ENCODE measurements around the gene TUSC2.
"Not testable (repeated sequence)": the region's sequence is repeated elsewhere in the genome, so short reads cannot be mapped to it uniquely, and the experiment has no call there.

Gene TUSC2

GRCh38 chr3:50289130-50289529 lies 38.9 kb downstream of the TUSC2 start:
- no peak overlapping the region for H3K56ac ChIP-seq (ENCODE audit: low read length)
- H3K4me2 ChIP-seq (ENCODE audit: low read length), result no peak overlapping the region
- no peak overlapping the region for H3K18ac ChIP-seq (ENCODE audit: low read length)
- no peak overlapping the region for H2AK5ac ChIP-seq (ENCODE audit: low read length)
- H3K9ac ChIP-seq (ENCODE audit: low read length), result no peak overlapping the region
- H3K23ac ChIP-seq (ENCODE audit: low read length), result no peak overlapping the region
- no peak for DNase-seq
- H3K4me1 ChIP-seq (ENCODE audit: control insufficient read depth, low read depth, low read length), result peaks cover 3% of the 10 kb centered on the region
- no CpG with 5 or more reads among the region's 6 CpGs for WGBS (ENCODE audit: extremely low coverage, insufficient coverage, low lambda C conversion rate)
- no peak overlapping the region for H3K27ac ChIP-seq (ENCODE audit: low read depth, low read length)
- peaks cover 14% of the 10 kb centered on the region for H3K79me2 ChIP-seq (ENCODE audit: control insufficient read depth, insufficient read depth, low read length)
- peaks cover 15% of the 10 kb centered on the region for H3K36me3 ChIP-seq (ENCODE audit: control insufficient read depth, insufficient read depth, low read length)
- no peaks in the 10 kb centered on the region for H3K27me3 ChIP-seq (ENCODE audit: insufficient read depth, low read length, poor library complexity)
- no peak overlapping the region for H3K4me3 ChIP-seq (ENCODE audit: low read length)
- H2BK5ac ChIP-seq (ENCODE audit: low read length), result no peak overlapping the region
- H3K4ac ChIP-seq (ENCODE audit: low read depth, low read length), result no peak overlapping the region
- H2BK15ac ChIP-seq (replicated peaks; ENCODE audit: low read depth), result no peak overlapping the region
- H4K8ac ChIP-seq (ENCODE audit: low read depth, low read length), result no peak overlapping the region
- no peak overlapping the region for H2BK120ac ChIP-seq (ENCODE audit: low read depth, low read length)
- no peak overlapping the region for H4K5ac ChIP-seq (ENCODE audit: low read length)
- peaks cover 15% of the 10 kb centered on the region for H3K79me1 ChIP-seq (ENCODE audit: low read length)

GRCh38 chr3:50288387-50289007 lies 39.5 kb downstream of the TUSC2 start:
- H3K27me3 ChIP-seq (ENCODE audit: insufficient read depth, low read length, poor library complexity), result no peaks in the 10 kb centered on the region
- H2AK5ac ChIP-seq (ENCODE audit: low read length), result no peak overlapping the region
- H3K4ac ChIP-seq (ENCODE audit: low read depth, low read length), result no peak overlapping the region
- peaks cover 14% of the 10 kb centered on the region for H3K79me2 ChIP-seq (ENCODE audit: control insufficient read depth, insufficient read depth, low read length)
- H2BK5ac ChIP-seq (ENCODE audit: low read length), result no peak overlapping the region
- no CpG with 5 or more reads among the region's 23 CpGs for WGBS (ENCODE audit: extremely low coverage, insufficient coverage, low lambda C conversion rate)
- H3K4me2 ChIP-seq (ENCODE audit: low read length), result no peak overlapping the region
- H3K79me1 ChIP-seq (ENCODE audit: low read length), result peaks cover 15% of the 10 kb centered on the region
- peaks cover 3% of the 10 kb centered on the region for H3K4me1 ChIP-seq (ENCODE audit: control insufficient read depth, low read depth, low read length)
- H3K4me3 ChIP-seq (ENCODE audit: low read length), result no peak overlapping the region
- H3K56ac ChIP-seq (ENCODE audit: low read length), result no peak overlapping the region
- no peak overlapping the region for H3K23ac ChIP-seq (ENCODE audit: low read length)
- no peak overlapping the region for H4K5ac ChIP-seq (ENCODE audit: low read length)
- no peak overlapping the region for H3K18ac ChIP-seq (ENCODE audit: low read length)
- no peak overlapping the region for H2BK120ac ChIP-seq (ENCODE audit: low read depth, low read length)
- H3K36me3 ChIP-seq (ENCODE audit: control insufficient read depth, insufficient read depth, low read length), result peaks cover 15% of the 10 kb centered on the region
- H3K27ac ChIP-seq (ENCODE audit: low read depth, low read length), result no peak overlapping the region
- no peak overlapping the region for H4K8ac ChIP-seq (ENCODE audit: low read depth, low read length)
- H2BK15ac ChIP-seq (replicated peaks; ENCODE audit: low read depth), result no peak overlapping the region
- no peak for DNase-seq
- no peak overlapping the region for H3K9ac ChIP-seq (ENCODE audit: low read length)

GRCh38 chr3:50287262-50287661 lies 40.8 kb downstream of the TUSC2 start:
- Histone ChIP-seq H3K79me1 (ENCODE audit: low read length) (peaks cover 15% of the 10 kb centered on the region), H3K36me3 (ENCODE audit: control insufficient read depth, insufficient read depth, low read length) (peaks cover 15% of the 10 kb centered on the region), H2BK5ac (ENCODE audit: low read length) (no peak overlapping the region), H3K4ac (ENCODE audit: low read depth, low read length) (no peak overlapping the region), H3K79me2 (ENCODE audit: control insufficient read depth, insufficient read depth, low read length) (peaks cover 14% of the 10 kb centered on the region), H3K4me2 (ENCODE audit: low read length) (no peak overlapping the region), H3K18ac (ENCODE audit: low read length) (no peak overlapping the region), H4K8ac (ENCODE audit: low read depth, low read length) (no peak overlapping the region), H3K9ac (ENCODE audit: low read length) (no peak overlapping the region), H4K5ac (ENCODE audit: low read length) (no peak overlapping the region), H2BK120ac (ENCODE audit: low read depth, low read length) (no peak overlapping the region), H3K27me3 (ENCODE audit: insufficient read depth, low read length, poor library complexity) (no peaks in the 10 kb centered on the region), H3K23ac (ENCODE audit: low read length) (no peak overlapping the region), H3K4me1 (ENCODE audit: control insufficient read depth, low read depth, low read length) (no peaks in the 10 kb centered on the region), H3K56ac (ENCODE audit: low read length) (no peak overlapping the region), H2BK15ac (replicated peaks; ENCODE audit: low read depth) (no peak overlapping the region), H2AK5ac (ENCODE audit: low read length) (no peak overlapping the region), H3K27ac (ENCODE audit: low read depth, low read length) (no peak overlapping the region), H3K4me3 (ENCODE audit: low read length) (no peak overlapping the region)
- no CpG with 5 or more reads among the region's 1 CpG for WGBS (ENCODE audit: extremely low coverage, insufficient coverage, low lambda C conversion rate)
- no peak for DNase-seq

GRCh38 chr3:50286322-50287227 lies 41.4 kb downstream of the TUSC2 start:
- WGBS (ENCODE audit: extremely low coverage, insufficient coverage, low lambda C conversion rate), result no CpG with 5 or more reads among the region's 28 CpGs
- no peak for DNase-seq
- H2BK5ac ChIP-seq (ENCODE audit: low read length), result no peak overlapping the region
- no peak overlapping the region for H3K4ac ChIP-seq (ENCODE audit: low read depth, low read length)
- no peak overlapping the region for H3K23ac ChIP-seq (ENCODE audit: low read length)
- no peak overlapping the region for H3K27ac ChIP-seq (ENCODE audit: low read depth, low read length)
- no peak overlapping the region for H4K8ac ChIP-seq (ENCODE audit: low read depth, low read length)
- H3K79me1 ChIP-seq (ENCODE audit: low read length), result peaks cover 13% of the 10 kb centered on the region
- H3K56ac ChIP-seq (ENCODE audit: low read length), result no peak overlapping the region
- H3K4me2 ChIP-seq (ENCODE audit: low read length), result no peak overlapping the region
- peaks cover 15% of the 10 kb centered on the region for H3K36me3 ChIP-seq (ENCODE audit: control insufficient read depth, insufficient read depth, low read length)
- no peak overlapping the region for H3K18ac ChIP-seq (ENCODE audit: low read length)
- no peak overlapping the region for H3K9ac ChIP-seq (ENCODE audit: low read length)
- H2BK15ac ChIP-seq (replicated peaks; ENCODE audit: low read depth), result no peak overlapping the region
- H4K5ac ChIP-seq (ENCODE audit: low read length), result no peak overlapping the region
- H3K4me3 ChIP-seq (ENCODE audit: low read length), result no peak overlapping the region
- no peaks in the 10 kb centered on the region for H3K4me1 ChIP-seq (ENCODE audit: control insufficient read depth, low read depth, low read length)
- H3K79me2 ChIP-seq (ENCODE audit: control insufficient read depth, insufficient read depth, low read length), result peaks cover 11% of the 10 kb centered on the region
- H2AK5ac ChIP-seq (ENCODE audit: low read length), result no peak overlapping the region
- H3K27me3 ChIP-seq (ENCODE audit: insufficient read depth, low read length, poor library complexity), result no peaks in the 10 kb centered on the region
- H2BK120ac ChIP-seq (ENCODE audit: low read depth, low read length), result no peak overlapping the region

- H2BK120ac ChIP-seq (ENCODE audit: low read depth, low read length); H4K8ac ChIP-seq (ENCODE audit: low read depth, low read length); H3K23ac ChIP-seq (ENCODE audit: low read length); H3K4me3 ChIP-seq (ENCODE audit: low read length); H3K18ac ChIP-seq (ENCODE audit: low read length); H3K56ac ChIP-seq (ENCODE audit: low read length); H3K27ac ChIP-seq (ENCODE audit: low read depth, low read length); H3K36me3 ChIP-seq (ENCODE audit: control insufficient read depth, insufficient read depth, low read length); H3K27me3 ChIP-seq (ENCODE audit: insufficient read depth, low read length, poor library complexity); H3K79me2 ChIP-seq (ENCODE audit: control insufficient read depth, insufficient read depth, low read length); H4K5ac ChIP-seq (ENCODE audit: low read length); H3K79me1 ChIP-seq (ENCODE audit: low read length); H3K4ac ChIP-seq (ENCODE audit: low read depth, low read length); DNase-seq; H2BK15ac ChIP-seq (replicated peaks; ENCODE audit: low read depth); H2BK5ac ChIP-seq (ENCODE audit: low read length); H2AK5ac ChIP-seq (ENCODE audit: low read length); H3K9ac ChIP-seq (ENCODE audit: low read length); H3K4me2 ChIP-seq (ENCODE audit: low read length); H3K4me1 ChIP-seq (ENCODE audit: control insufficient read depth, low read depth, low read length): not testable (repeated sequence)
- WGBS (ENCODE audit: extremely low coverage, insufficient coverage, low lambda C conversion rate), result no CpG with 5 or more reads among the region's 6 CpGs
Measured at GRCh38 chr3:50284121-50284520, 43.9 kb downstream of the TUSC2 start.
